ENCODE measurements around the gene SNRNP35.
"Not testable (repeated sequence)": the region's sequence is repeated elsewhere in the genome, so short reads cannot be mapped to it uniquely, and the experiment has no call there.

The SNRNP35 gene

DNA sequence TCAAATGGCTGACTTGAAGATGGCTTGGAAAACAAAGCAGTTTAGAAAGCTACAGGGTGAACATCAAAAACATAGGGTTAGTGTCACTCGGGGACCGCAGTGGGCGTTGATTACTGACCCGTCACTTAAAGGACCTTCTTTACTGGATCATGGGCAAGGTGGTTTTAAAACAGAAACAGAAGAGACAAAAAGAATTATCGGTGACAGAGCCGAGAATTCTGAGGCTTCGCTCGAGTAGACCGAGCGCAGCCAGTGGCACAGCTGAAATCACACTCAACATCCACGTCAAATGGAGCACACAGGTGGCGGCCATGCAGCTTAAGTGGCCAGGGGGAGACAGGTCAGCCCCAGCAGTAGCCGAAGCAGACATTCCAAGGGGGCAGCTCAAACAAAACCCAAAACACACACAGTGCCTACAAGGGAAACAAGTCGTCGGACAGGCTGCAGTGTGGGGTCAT, 17.3 kb downstream of the SNRNP35 start:
- no peak overlapping the region for H3K4me3 ChIP-seq (ENCODE audit: low read depth, low read length)
- in situ Hi-C loops (cut with HindIII; ENCODE audit: low sequenced_read_pairs): no loop called here

DNA sequence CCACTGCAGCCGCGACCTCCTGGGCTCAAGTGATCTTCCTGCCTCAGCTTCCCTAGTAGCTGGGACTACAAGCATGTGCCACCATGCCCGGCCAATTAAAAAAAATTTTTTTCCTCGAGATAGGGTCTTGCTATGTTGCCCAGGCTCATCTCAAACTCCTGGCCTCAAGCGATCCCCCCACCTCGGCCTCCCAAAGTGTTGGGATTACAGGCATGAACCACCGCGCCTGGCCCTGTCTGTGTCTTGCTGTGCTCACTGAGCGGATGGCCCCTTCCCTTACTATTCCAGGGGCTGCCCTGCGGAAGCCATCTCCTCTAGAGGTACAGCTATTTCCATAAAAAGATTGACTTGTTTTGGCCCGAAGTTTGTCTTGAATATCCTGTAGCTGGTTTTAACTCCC, 20.1 kb downstream of the SNRNP35 start:
- no peak for DNase-seq (ENCODE audit: low read depth, low spot score)
- in situ Hi-C loops (cut with HindIII; ENCODE audit: low sequenced_read_pairs): no loop called here
- no peak overlapping the region for H3K4me3 ChIP-seq (ENCODE audit: low read depth, low read length)
- no peak for TF ChIP-seq CTCF (IDR thresholded peaks at IDR 0.05; ENCODE audit: low read depth, low read length)

More for the DNA sequence above, 17.3 kb downstream of the SNRNP35 start:
- TF ChIP-seq CTCF (IDR thresholded peaks at IDR 0.05; ENCODE audit: low read depth, low read length): no peak
- DNase-seq (ENCODE audit: low read depth, low spot score): no peak

DNA sequence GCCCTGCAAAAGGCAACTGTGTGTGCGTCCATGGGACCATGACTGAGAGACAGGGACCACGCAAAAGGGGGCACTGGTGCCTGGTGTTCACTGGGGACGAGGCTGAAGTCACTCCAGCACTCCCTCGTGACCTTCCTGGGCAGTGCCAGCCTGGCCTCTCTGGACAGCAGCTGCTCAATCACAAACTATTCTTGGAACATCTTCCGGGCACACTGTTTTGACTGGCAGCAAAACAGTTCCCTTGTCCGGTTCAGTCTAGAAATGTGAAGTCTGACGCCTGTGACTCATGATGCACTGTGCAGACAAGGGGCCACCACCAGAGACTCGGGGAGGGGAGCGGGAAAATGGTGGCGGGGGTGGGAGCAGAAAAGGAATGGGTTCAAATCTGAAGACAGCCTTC, 20.8 kb downstream of the SNRNP35 start:
- in situ Hi-C loops (cut with HindIII; ENCODE audit: low sequenced_read_pairs): no loop called here
- DNase-seq (ENCODE audit: low read depth, low spot score): peak; percentile 41
- H3K4me3 ChIP-seq (ENCODE audit: low read depth, low read length): no peak overlapping the region

GRCh38 chr12:123479442-123480180, 21.7 kb downstream of the SNRNP35 start:
- no peak for TF ChIP-seq CTCF (IDR thresholded peaks at IDR 0.05; ENCODE audit: low read depth, low read length)
- H3K4me3 ChIP-seq (ENCODE audit: low read depth, low read length): no peak overlapping the region
- no peak for DNase-seq (ENCODE audit: low read depth, low spot score)
- in situ Hi-C loops (cut with HindIII; ENCODE audit: low sequenced_read_pairs): no loop called here

More for the DNA sequence above, 20.8 kb downstream of the SNRNP35 start:
- no peak for TF ChIP-seq CTCF (IDR thresholded peaks at IDR 0.05; ENCODE audit: low read depth, low read length)

DNA sequence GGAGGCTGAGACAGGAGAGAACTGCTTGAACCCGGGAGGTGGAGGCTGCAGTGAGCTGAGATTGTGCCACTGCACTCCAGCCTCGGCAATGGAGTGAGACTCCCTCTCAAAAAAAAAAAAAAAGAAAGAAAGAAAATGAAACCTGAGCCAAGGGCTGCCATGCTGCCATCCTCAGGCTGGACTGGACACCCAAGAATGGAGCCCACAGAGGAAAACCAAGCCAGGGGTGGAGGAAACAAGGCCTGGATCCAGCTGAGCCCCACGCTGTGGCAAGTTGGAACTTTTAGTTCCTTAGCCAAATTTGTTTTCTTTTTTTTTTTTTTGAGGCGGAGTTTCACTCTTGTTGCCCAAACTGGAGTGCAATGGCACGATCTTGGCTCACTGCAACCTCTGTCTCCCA, 23.3 kb downstream of the SNRNP35 start:
- in situ Hi-C loops (cut with HindIII; ENCODE audit: low sequenced_read_pairs); H3K4me3 ChIP-seq (ENCODE audit: low read depth, low read length); DNase-seq (ENCODE audit: low read depth, low spot score): not testable (repeated sequence)

DNA sequence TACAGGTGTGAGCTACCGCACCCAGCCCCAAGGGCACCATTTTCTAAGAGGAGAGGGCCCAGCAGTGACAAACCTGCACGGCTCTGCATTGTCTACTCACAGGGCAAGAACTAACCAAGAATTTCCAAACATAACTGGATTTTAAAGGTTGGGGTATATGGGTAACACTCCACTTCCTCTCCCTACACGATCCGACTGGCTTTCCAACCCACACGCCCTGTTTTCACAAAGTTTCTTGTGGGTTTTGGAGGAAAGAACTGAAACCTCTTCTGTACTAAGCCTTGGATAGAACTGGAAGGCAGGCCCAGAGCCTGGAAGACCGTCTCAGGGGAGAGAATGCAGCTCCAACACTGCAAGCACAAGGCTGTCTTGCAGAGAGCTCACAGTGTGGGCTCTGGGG, 24.9 kb downstream of the SNRNP35 start:
- in situ Hi-C loops (cut with HindIII; ENCODE audit: low sequenced_read_pairs): no loop called here
- no peak for TF ChIP-seq CTCF (IDR thresholded peaks at IDR 0.05; ENCODE audit: low read depth, low read length)
- no peak for DNase-seq (ENCODE audit: low read depth, low spot score)
- no peak overlapping the region for H3K4me3 ChIP-seq (ENCODE audit: low read depth, low read length)

DNA sequence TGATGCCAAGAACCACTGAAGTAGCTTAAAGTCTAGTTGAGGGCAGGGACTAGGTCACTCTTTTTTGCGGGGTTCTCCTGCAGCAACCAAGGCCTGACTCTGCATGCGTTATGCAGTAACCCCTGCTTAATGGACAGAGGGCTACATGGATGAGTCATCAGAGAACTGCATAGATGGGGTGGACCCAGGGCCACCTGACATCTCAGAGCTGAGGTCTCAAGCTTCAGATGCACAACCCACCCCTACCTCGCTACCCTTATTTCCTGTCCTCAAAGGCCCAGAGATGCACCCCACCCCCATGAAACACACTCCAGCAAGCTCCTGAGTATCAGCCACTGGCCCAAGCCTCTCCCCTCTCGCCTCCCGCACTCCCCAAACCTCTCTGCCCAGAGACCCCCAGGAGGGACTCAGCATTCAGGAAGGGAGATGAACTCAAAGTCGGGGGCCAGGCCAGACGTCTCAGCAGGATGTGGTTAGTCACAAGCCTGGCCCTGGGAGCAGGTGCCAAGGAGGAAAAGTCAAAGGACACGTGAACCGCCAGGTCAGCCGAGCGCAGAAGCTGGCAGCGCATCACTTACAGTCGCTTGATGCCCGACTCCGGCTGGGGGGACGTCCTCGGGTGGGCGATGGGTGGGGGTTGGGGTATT, 25.8 kb downstream of the SNRNP35 start:
- TF ChIP-seq CTCF (IDR thresholded peaks at IDR 0.05; ENCODE audit: low read depth, low read length): no peak
- H3K4me3 ChIP-seq (ENCODE audit: low read depth, low read length): no peak overlapping the region
- no peak for DNase-seq (ENCODE audit: low read depth, low spot score)
- in situ Hi-C loops (cut with HindIII; ENCODE audit: low sequenced_read_pairs): no loop called here
